HL-60 (cell line): ENCODE measurements around the gene BRICD5.

Experiments used
- DNase-seq, 2 experiments: peaks; one replicate each; pipeline ENCODE4 v3.0.0-alpha.2; 2010 to 2020; ENCODE audit warnings: low read depth in 1 of 2, low spot score in 1 of 2
- H3K27ac ChIP-seq: fragments of 250-450 bp; sonication (Bioruptor Pico); replicated peaks from 2 replicates; pipeline ENCODE4 v1.5.1; 2020; ENCODE audit warnings: mild to moderate bottlenecking, moderate library complexity
- H3K27me3 ChIP-seq: fragments of 250-450 bp; sonication (Bioruptor Pico); 2 replicates; pipeline ENCODE4 v1.5.1; 2021; ENCODE audit warnings: mild to moderate bottlenecking, moderate library complexity; ENCODE audit not compliant: insufficient read depth, poor library complexity, severe bottlenecking
- H3K4me3 ChIP-seq: replicated peaks from 2 replicates; pipeline ENCODE4 v1.5.1; 2011; ENCODE audit warnings: mild to moderate bottlenecking, control low read depth, low read length; ENCODE audit not compliant: insufficient read depth
- GABPA ChIP-seq: IDR thresholded peaks from 2 replicates; pipeline ENCODE4 v1.6.1; 2012; ENCODE audit warnings: low read depth
- POLR2AphosphoS5 ChIP-seq: IDR thresholded peaks from 2 replicates; pipeline ENCODE4 v1.6.1; 2012; ENCODE audit warnings: low read depth
- SPI1 ChIP-seq: IDR thresholded peaks from 2 replicates; pipeline ENCODE4 v1.6.1; 2012; ENCODE audit warnings: low read depth, mild to moderate bottlenecking, borderline replicate concordance
- TF ChIP-seq, protein P1 (sequence below): IDR thresholded peaks from 2 replicates; pipeline ENCODE4 v1.6.1; 2012; ENCODE audit warnings: low read depth; ENCODE audit not compliant: insufficient replicate concordance
- TF ChIP-seq, protein P2 (sequence below): IDR thresholded peaks from one replicate; pipeline ENCODE4 v1.5.1; 2011; ENCODE audit warnings: low read length, control low read depth, inconsistent platforms; ENCODE audit not compliant: insufficient read depth

BRICD5 gene

DNA sequence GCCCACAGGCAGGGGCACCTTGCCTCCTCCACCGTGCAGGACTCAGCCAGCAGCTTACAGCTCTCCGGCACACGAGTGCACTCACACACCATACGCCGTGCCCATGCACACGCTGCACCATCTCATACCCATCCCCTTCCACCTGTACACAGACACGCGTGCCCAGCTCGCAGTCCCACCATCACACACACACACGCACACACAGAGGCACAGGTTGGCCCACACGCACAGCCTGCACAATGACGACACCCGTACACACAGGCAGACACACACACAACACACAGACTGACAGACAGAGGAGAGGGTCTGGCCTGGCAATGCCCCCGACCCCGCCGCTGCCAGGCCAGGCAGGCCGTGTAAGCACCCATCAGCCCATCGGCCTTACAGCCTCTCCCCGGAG lies 26.3 kb downstream of the BRICD5 start:
- Histone ChIP-seq H3K27ac (no peak overlapping the region), H3K4me3 (no peak overlapping the region), H3K27me3 (peaks cover 3% of the 10 kb centered on the region)
- DNase-seq = no peak
- no peak for TF ChIP-seq GABPA
- TF ChIP-seq, protein P1, sequence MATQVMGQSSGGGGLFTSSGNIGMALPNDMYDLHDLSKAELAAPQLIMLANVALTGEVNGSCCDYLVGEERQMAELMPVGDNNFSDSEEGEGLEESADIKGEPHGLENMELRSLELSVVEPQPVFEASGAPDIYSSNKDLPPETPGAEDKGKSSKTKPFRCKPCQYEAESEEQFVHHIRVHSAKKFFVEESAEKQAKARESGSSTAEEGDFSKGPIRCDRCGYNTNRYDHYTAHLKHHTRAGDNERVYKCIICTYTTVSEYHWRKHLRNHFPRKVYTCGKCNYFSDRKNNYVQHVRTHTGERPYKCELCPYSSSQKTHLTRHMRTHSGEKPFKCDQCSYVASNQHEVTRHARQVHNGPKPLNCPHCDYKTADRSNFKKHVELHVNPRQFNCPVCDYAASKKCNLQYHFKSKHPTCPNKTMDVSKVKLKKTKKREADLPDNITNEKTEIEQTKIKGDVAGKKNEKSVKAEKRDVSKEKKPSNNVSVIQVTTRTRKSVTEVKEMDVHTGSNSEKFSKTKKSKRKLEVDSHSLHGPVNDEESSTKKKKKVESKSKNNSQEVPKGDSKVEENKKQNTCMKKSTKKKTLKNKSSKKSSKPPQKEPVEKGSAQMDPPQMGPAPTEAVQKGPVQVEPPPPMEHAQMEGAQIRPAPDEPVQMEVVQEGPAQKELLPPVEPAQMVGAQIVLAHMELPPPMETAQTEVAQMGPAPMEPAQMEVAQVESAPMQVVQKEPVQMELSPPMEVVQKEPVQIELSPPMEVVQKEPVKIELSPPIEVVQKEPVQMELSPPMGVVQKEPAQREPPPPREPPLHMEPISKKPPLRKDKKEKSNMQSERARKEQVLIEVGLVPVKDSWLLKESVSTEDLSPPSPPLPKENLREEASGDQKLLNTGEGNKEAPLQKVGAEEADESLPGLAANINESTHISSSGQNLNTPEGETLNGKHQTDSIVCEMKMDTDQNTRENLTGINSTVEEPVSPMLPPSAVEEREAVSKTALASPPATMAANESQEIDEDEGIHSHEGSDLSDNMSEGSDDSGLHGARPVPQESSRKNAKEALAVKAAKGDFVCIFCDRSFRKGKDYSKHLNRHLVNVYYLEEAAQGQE = no peak
- no peak for TF ChIP-seq POLR2AphosphoS5
- TF ChIP-seq, protein P2, sequence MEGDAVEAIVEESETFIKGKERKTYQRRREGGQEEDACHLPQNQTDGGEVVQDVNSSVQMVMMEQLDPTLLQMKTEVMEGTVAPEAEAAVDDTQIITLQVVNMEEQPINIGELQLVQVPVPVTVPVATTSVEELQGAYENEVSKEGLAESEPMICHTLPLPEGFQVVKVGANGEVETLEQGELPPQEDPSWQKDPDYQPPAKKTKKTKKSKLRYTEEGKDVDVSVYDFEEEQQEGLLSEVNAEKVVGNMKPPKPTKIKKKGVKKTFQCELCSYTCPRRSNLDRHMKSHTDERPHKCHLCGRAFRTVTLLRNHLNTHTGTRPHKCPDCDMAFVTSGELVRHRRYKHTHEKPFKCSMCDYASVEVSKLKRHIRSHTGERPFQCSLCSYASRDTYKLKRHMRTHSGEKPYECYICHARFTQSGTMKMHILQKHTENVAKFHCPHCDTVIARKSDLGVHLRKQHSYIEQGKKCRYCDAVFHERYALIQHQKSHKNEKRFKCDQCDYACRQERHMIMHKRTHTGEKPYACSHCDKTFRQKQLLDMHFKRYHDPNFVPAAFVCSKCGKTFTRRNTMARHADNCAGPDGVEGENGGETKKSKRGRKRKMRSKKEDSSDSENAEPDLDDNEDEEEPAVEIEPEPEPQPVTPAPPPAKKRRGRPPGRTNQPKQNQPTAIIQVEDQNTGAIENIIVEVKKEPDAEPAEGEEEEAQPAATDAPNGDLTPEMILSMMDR = no peak
- no peak for TF ChIP-seq SPI1

DNA sequence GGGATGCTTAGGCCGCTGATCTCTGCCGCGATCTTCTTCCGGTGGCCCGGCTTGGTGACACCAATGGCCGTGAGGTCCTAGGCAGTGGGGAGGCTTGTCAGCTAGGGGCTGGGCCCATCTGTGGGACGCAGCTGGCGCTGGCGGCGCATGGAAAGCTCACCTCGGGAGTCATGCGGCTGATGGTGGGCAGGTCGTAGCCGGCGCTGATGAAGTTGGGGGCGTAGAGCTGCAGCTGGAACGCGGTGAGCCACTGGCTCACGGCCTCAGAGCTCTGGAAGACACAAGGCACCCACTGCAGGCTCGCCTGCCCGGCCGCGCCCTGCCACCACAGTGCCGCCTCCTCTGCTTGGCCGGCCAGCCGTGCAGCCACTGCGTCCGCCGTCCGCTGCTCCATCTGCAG lies 27.0 kb downstream of the BRICD5 start:
- TF ChIP-seq, protein P2 = no peak
- no peak for TF ChIP-seq POLR2AphosphoS5
- TF ChIP-seq SPI1 = no peak
- TF ChIP-seq, protein P1 = no peak
- TF ChIP-seq GABPA = no peak
- DNase-seq = no peak
- H3K4me3 ChIP-seq = no peak overlapping the region

DNA sequence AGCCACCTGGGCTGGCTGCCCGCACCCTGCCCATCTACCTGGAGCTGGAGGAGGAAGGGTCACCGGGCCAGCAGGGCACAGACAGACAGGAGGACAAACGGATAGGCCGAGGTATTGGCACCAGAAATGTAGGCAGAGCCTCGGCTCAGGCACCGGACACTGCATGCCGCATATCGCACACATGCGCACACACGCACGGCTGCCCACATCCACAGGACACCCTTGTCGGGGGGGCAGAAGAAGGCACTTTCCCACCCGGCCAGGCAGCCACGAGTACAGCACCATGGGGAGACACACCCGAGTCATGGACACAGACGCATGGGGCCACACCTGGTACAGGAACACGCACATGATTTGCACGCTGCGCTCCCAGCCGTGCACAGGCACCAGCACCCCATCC lies 28.7 kb downstream of the BRICD5 start:
- H3K27ac ChIP-seq = no peak overlapping the region
- TF ChIP-seq, protein P2 = no peak
- TF ChIP-seq POLR2AphosphoS5 = no peak
- TF ChIP-seq, protein P1 = no peak
- no peak for TF ChIP-seq SPI1
- no peak for TF ChIP-seq GABPA
- peaks cover 3% of the 10 kb centered on the region for H3K27me3 ChIP-seq
- DNase-seq = no peak
- H3K4me3 ChIP-seq = no peak overlapping the region

More for the DNA sequence above, 27.0 kb downstream of the BRICD5 start:
- H3K27me3 ChIP-seq = peaks cover 3% of the 10 kb centered on the region
- H3K27ac ChIP-seq = no peak overlapping the region
